Glutamatergic neuron (in vitro differentiated cells): ENCODE data around the gene EIF5A. TPM values are rescaled to one million over a fixed set of nuclear protein-coding genes. Genes with fewer than 3 reads are reported as not detected.
A peak's percentile ranks its signal among the peaks of the same experiment; 100 is the strongest.

Experiments
- DNase-seq: peaks from one replicate; pipeline ENCODE4 v3.0.0; 2022
- H3K27ac Mint-ChIP-seq: one replicate; pipeline ENCODE4 v1.8.0; 2020; ENCODE audit warnings: mild to moderate bottlenecking, mixed read lengths, inconsistent platforms; ENCODE audit not compliant: unreplicated experiment
- H3K27me3 Mint-ChIP-seq: one replicate; pipeline ENCODE4 v1.8.0; 2020; ENCODE audit warnings: mild to moderate bottlenecking, moderate library complexity, mixed read lengths, inconsistent platforms; ENCODE audit not compliant: unreplicated experiment
- H3K36me3 Mint-ChIP-seq: one replicate; pipeline ENCODE4 v1.8.0; 2020; ENCODE audit warnings: mild to moderate bottlenecking, mixed read lengths, inconsistent platforms; ENCODE audit not compliant: unreplicated experiment
- H3K4me1 Mint-ChIP-seq: one replicate; pipeline ENCODE4 v1.8.0; 2020; ENCODE audit warnings: mild to moderate bottlenecking, low read depth, mixed read lengths, inconsistent platforms; ENCODE audit not compliant: unreplicated experiment
- H3K4me3 Mint-ChIP-seq: one replicate; pipeline ENCODE4 v1.8.0; 2020; ENCODE audit warnings: mild to moderate bottlenecking, mixed read lengths, inconsistent platforms; ENCODE audit not compliant: unreplicated experiment
- H3K9me3 Mint-ChIP-seq: one replicate; pipeline ENCODE4 v1.8.0; 2020; ENCODE audit warnings: mild to moderate bottlenecking, moderate library complexity, mixed read lengths, inconsistent platforms; ENCODE audit not compliant: unreplicated experiment
- CTCF ChIP-seq: fragments of 200-600 bp; sonication (generic); IDR thresholded peaks from one replicate; pipeline ENCODE4 v1.5.0; 2021; ENCODE audit not compliant: partially characterized antibody, unreplicated experiment
- total RNA-seq: library from RNA; stranded (reverse); fragmentation: NEBNext Ultra II Directional; extraction: Animal tissue kit (Norgen Biotek cat#: 25700); gene quantifications from one replicate; pipeline ENCODE4 v1.2.1, GENCODE V29; 2021; ENCODE audit not compliant: unreplicated experiment

The EIF5A gene
- total RNA-seq, 1 donor from 2014 or later = 347 TPM

GRCh38 chr17:7323731-7324437, 16.5 kb downstream of the EIF5A start:
- Mint-ChIP-seq H3K9me3 (peaks cover 3% of the 10 kb centered on the region), H3K4me1 (peaks cover 8% of the 10 kb centered on the region), H3K27me3 (peaks cover 4% of the 10 kb centered on the region), H3K27ac (no peak overlapping the region), H3K4me3 (no peak overlapping the region), H3K36me3 (no peaks in the 10 kb centered on the region)
- peak; percentile 92 for TF ChIP-seq CTCF
- DNase-seq = peak; percentile 86

DNA sequence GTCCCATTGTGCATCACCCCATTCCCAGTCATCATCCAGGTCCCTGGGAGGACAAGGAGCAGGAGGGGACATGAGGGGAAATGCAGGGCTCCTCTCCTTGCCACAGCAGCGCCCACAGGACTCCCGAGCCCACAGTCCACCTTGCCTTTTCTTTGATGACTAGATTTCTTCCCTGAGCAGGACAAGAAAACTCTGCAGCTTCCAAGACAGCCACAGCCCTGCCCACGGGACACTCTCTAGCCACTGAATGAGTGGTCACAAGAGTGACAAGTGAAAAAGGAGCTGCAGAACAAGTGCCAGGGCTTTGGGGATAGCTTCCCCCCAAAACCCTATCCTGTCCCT, 17.0 kb downstream of the EIF5A start:
- DNase-seq = no peak
- H3K27ac Mint-ChIP-seq = no peak overlapping the region
- H3K4me1 Mint-ChIP-seq = peaks cover 8% of the 10 kb centered on the region
- no peaks in the 10 kb centered on the region for H3K36me3 Mint-ChIP-seq
- peaks cover 4% of the 10 kb centered on the region for H3K9me3 Mint-ChIP-seq
- TF ChIP-seq CTCF = no peak
- H3K4me3 Mint-ChIP-seq = no peak overlapping the region
- peaks cover 4% of the 10 kb centered on the region for H3K27me3 Mint-ChIP-seq

DNA sequence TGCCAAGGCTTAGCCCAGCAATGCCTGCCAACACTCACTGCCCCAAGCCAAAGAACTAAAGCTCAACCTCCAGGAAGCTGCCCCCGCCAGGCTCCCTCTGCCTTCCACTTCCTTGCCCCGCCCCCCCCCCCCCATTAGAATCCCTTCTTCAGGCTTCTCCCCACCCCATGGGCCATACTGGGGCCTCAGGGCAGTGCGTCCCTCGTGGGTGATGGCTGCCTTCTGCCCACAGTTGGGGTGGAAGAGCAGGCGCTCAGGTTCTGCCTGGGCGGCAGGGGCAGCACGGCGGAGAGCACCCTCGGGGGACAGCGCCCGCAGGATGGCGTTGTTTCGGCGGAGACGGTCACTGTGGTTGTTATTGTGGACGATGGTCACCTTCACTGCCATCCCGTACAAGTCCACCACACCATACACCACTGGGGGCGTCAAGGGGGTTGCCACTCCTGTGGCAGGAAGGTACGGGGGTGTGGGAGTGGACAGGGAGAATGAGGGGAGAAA, 17.7 kb downstream of the EIF5A start:
- H3K4me1 Mint-ChIP-seq = peaks cover 8% of the 10 kb centered on the region
- peaks cover 4% of the 10 kb centered on the region for H3K27me3 Mint-ChIP-seq
- no peak overlapping the region for H3K27ac Mint-ChIP-seq
- DNase-seq = no peak
- H3K4me3 Mint-ChIP-seq = no peak overlapping the region
- no peak for TF ChIP-seq CTCF
- no peaks in the 10 kb centered on the region for H3K36me3 Mint-ChIP-seq
- peaks cover 5% of the 10 kb centered on the region for H3K9me3 Mint-ChIP-seq

GRCh38 chr17:7326186-7326585, 18.8 kb downstream of the EIF5A start:
- Mint-ChIP-seq H3K9me3 (peaks cover 5% of the 10 kb centered on the region), H3K27ac (no peak overlapping the region), H3K4me1 (peaks cover 8% of the 10 kb centered on the region), H3K4me3 (no peak overlapping the region), H3K36me3 (no peaks in the 10 kb centered on the region), H3K27me3 (peaks cover 2% of the 10 kb centered on the region)
- no peak for DNase-seq
- TF ChIP-seq CTCF = no peak

- H3K27ac Mint-ChIP-seq = no peak overlapping the region
- peaks cover 5% of the 10 kb centered on the region for H3K9me3 Mint-ChIP-seq
- DNase-seq = no peak
- no peaks in the 10 kb centered on the region for H3K36me3 Mint-ChIP-seq
- H3K4me1 Mint-ChIP-seq = peaks cover 8% of the 10 kb centered on the region
- no peak overlapping the region for H3K4me3 Mint-ChIP-seq
- TF ChIP-seq CTCF = no peak
- peaks cover 2% of the 10 kb centered on the region for H3K27me3 Mint-ChIP-seq
Measured at GRCh38 chr17:7327056-7327455, 19.6 kb downstream of the EIF5A start.
